Measurements from ENCODE around the gene RNF133. TPM values are rescaled to one million over a fixed set of nuclear protein-coding genes. Genes with fewer than 3 reads are reported as not detected.

The RNF133 gene
- total RNA-seq, result not detected in 2 replicates

GRCh38 chr7:122699017-122699416 lies at the start of gene RNF133:
Gene RNF133, minus strand, starts transcription at chr7:122699117. Its CDS starts 199 bp downstream, at chr7:122698918.

GRCh38 chr7:122702872-122703510 lies 4.1 kb upstream of the RNF133 start, which contains the start of gene RNF148:
Gene RNF148, minus strand, starts transcription at chr7:122702922. Its CDS starts 172 bp downstream, at chr7:122702750.

Other genes with a start within 250 kb of the RNF133 start
- not detected in 2 replicates for gene RNF148, start 3.8 kb upstream of the RNF133 start, total RNA-seq
- 20.8 and 23.4 TPM in 2 replicates for gene CADPS2, start 187.3 kb upstream of the RNF133 start, total RNA-seq